ENCODE data around the gene HAS3.

Gene HAS3

GRCh38 chr16:69111876-69112230, 6.4 kb downstream of the HAS3 start:
- TF ChIP-seq CTCF (IDR thresholded peaks at IDR 0.05; ENCODE audit: low read depth, low read length) = no peak
- in situ Hi-C loops (cut with HindIII; ENCODE audit: low sequenced_read_pairs) = no loop called here
- H3K4me3 ChIP-seq (ENCODE audit: low read depth, low read length) = no peak overlapping the region
- no peak for DNase-seq (ENCODE audit: low read depth, low spot score)

- no peak for DNase-seq (ENCODE audit: low read depth, low spot score)
- in situ Hi-C loops (cut with HindIII; ENCODE audit: low sequenced_read_pairs) = no loop called here
- peak; percentile 88 for TF ChIP-seq CTCF (IDR thresholded peaks at IDR 0.05; ENCODE audit: low read depth, low read length)
- H3K4me3 ChIP-seq (ENCODE audit: low read depth, low read length) = no peak overlapping the region
These were observed 7.1 kb downstream of the HAS3 start for GRCh38 chr16:69112285-69113129.

GRCh38 chr16:69113216-69113615, 7.8 kb downstream of the HAS3 start:
- TF ChIP-seq CTCF (IDR thresholded peaks at IDR 0.05; ENCODE audit: low read depth, low read length) = no peak
- in situ Hi-C loops (cut with HindIII; ENCODE audit: low sequenced_read_pairs) = no loop called here
- no peak for DNase-seq (ENCODE audit: low read depth, low spot score)
- no peak overlapping the region for H3K4me3 ChIP-seq (ENCODE audit: low read depth, low read length)

- H3K4me3 ChIP-seq (ENCODE audit: low read depth, low read length) = no peak overlapping the region
- DNase-seq (ENCODE audit: low read depth, low spot score) = no peak
- in situ Hi-C loops (cut with HindIII; ENCODE audit: low sequenced_read_pairs) = no loop called here
- TF ChIP-seq CTCF (IDR thresholded peaks at IDR 0.05; ENCODE audit: low read depth, low read length) = no peak
These were observed 9.0 kb downstream of the HAS3 start for GRCh38 chr16:69114346-69114975.

- H3K4me3 ChIP-seq (ENCODE audit: low read depth, low read length) = no peak overlapping the region
- no peak for TF ChIP-seq CTCF (IDR thresholded peaks at IDR 0.05; ENCODE audit: low read depth, low read length)
- DNase-seq (ENCODE audit: low read depth, low spot score) = no peak
- in situ Hi-C loops (cut with HindIII; ENCODE audit: low sequenced_read_pairs) = no loop called here
These were observed 9.5 kb downstream of the HAS3 start for GRCh38 chr16:69114976-69115355.

- no peak for TF ChIP-seq CTCF (IDR thresholded peaks at IDR 0.05; ENCODE audit: low read depth, low read length)
These were observed 9.9 kb downstream of the HAS3 start for GRCh38 chr16:69115361-69115760.

More at GRCh38 chr16:69115361-69115760, 9.9 kb downstream of the HAS3 start:
- DNase-seq (ENCODE audit: low read depth, low spot score) = no peak
- in situ Hi-C loops (cut with HindIII; ENCODE audit: low sequenced_read_pairs) = no loop called here
- no peak overlapping the region for H3K4me3 ChIP-seq (ENCODE audit: low read depth, low read length)

Data from astrocyte of the spinal cord (primary cell).